Measurements from ENCODE around the gene MYH3. TPM values are rescaled to one million over a fixed set of nuclear protein-coding genes. Genes with fewer than 3 reads are reported as not detected.

The MYH3 gene
- total RNA-seq, 1 experiment from 2014 or later: 4.1 TPM

- no peaks in the 10 kb centered on the region for H3K4me1 ChIP-seq (ENCODE audit: insufficient read depth, low read length)
- DNase-seq (no peak), ATAC-seq (no peak)
- no peak overlapping the region for H3K27ac ChIP-seq (ENCODE audit: low read length)
- H3K79me2 ChIP-seq (ENCODE audit: low read length): no peaks in the 10 kb centered on the region
- BruUV-seq (replicated peaks): no TSS peak
- H4K20me1 ChIP-seq (ENCODE audit: low read length): no peaks in the 10 kb centered on the region
- no peaks in the 10 kb centered on the region for H3K36me3 ChIP-seq (ENCODE audit: low read depth, low read length)
- intact Hi-C loops (cut with micrococcal nuclease): no loop called here
- H3F3A ChIP-seq (ENCODE audit: low read length, unreplicated experiment): no peaks in the 10 kb centered on the region
- no peak for TF ChIP-seq CTCF (conservative IDR thresholded peaks at IDR 0.05; ENCODE audit: low read depth, low read length)
- no peak for TF ChIP-seq EZH2phosphoT487 (IDR thresholded peaks at IDR 0.05; ENCODE audit: borderline replicate concordance, low read length)
- no peak for TF ChIP-seq EZH2 (IDR thresholded peaks at IDR 0.05; ENCODE audit: low read length, unreplicated experiment)
- no peak overlapping the region for H2AFZ ChIP-seq (ENCODE audit: low read length)
- H3K9ac ChIP-seq (ENCODE audit: low read length): no peak overlapping the region
- H3K4me3 ChIP-seq (ENCODE audit: low read length): no peak overlapping the region
- no peaks in the 10 kb centered on the region for H3K9me3 ChIP-seq (ENCODE audit: low read length)
- no peaks in the 10 kb centered on the region for H3K9me2 ChIP-seq (replicated peaks; ENCODE audit: low read length)
- POLR2A ChIA-PET (ENCODE audit: unreplicated experiment): no interaction called here
- CTCF ChIA-PET: no interaction called here
- H3K27me3 ChIP-seq (ENCODE audit: low read length): no peaks in the 10 kb centered on the region
- no peak overlapping the region for H3K4me2 ChIP-seq (ENCODE audit: low read length)
Measured at GRCh38 chr17:10651927-10652326, 5.2 kb downstream of the MYH3 start.

GRCh38 chr17:10649602-10650001 is 7.5 kb downstream of the MYH3 start:
- Histone ChIP-seq H3K79me2 (ENCODE audit: low read length) (no peaks in the 10 kb centered on the region), H3K4me2 (ENCODE audit: low read length) (no peak overlapping the region), H2AFZ (ENCODE audit: low read length) (no peak overlapping the region), H3F3A (ENCODE audit: low read length, unreplicated experiment) (no peaks in the 10 kb centered on the region), H3K27ac (ENCODE audit: low read length) (no peak overlapping the region), H3K9ac (ENCODE audit: low read length) (no peak overlapping the region), H3K27me3 (ENCODE audit: low read length) (no peaks in the 10 kb centered on the region), H3K9me3 (ENCODE audit: low read length) (no peaks in the 10 kb centered on the region), H3K4me1 (ENCODE audit: insufficient read depth, low read length) (no peaks in the 10 kb centered on the region), H3K9me2 (replicated peaks; ENCODE audit: low read length) (no peaks in the 10 kb centered on the region), H3K36me3 (ENCODE audit: low read depth, low read length) (no peaks in the 10 kb centered on the region), H4K20me1 (ENCODE audit: low read length) (no peaks in the 10 kb centered on the region), H3K4me3 (ENCODE audit: low read length) (no peak overlapping the region)
- intact Hi-C loops (cut with micrococcal nuclease): no loop called here
- BruUV-seq (replicated peaks): no TSS peak
- ATAC-seq (no peak), DNase-seq (no peak)
- ChIA-PET CTCF (no interaction called here), POLR2A (ENCODE audit: unreplicated experiment) (no interaction called here)
- TF ChIP-seq CTCF (conservative IDR thresholded peaks at IDR 0.05; ENCODE audit: low read depth, low read length): no peak
- TF ChIP-seq EZH2phosphoT487 (IDR thresholded peaks at IDR 0.05; ENCODE audit: borderline replicate concordance, low read length): no peak
- TF ChIP-seq EZH2 (IDR thresholded peaks at IDR 0.05; ENCODE audit: low read length, unreplicated experiment): no peak

- intact Hi-C loops (cut with micrococcal nuclease): no loop called here
- H3K27me3 ChIP-seq (ENCODE audit: low read length): no peaks in the 10 kb centered on the region
Measured at GRCh38 chr17:10648956-10649355, 8.2 kb downstream of the MYH3 start.

More at GRCh38 chr17:10648956-10649355, 8.2 kb downstream of the MYH3 start:
- Histone ChIP-seq H4K20me1 (ENCODE audit: low read length) (no peaks in the 10 kb centered on the region), H3K4me1 (ENCODE audit: insufficient read depth, low read length) (no peaks in the 10 kb centered on the region), H3K9me3 (ENCODE audit: low read length) (no peaks in the 10 kb centered on the region), H2AFZ (ENCODE audit: low read length) (no peak overlapping the region), H3K27ac (ENCODE audit: low read length) (no peak overlapping the region), H3K4me2 (ENCODE audit: low read length) (no peak overlapping the region), H3K79me2 (ENCODE audit: low read length) (no peaks in the 10 kb centered on the region), H3K9me2 (replicated peaks; ENCODE audit: low read length) (no peaks in the 10 kb centered on the region), H3K36me3 (ENCODE audit: low read depth, low read length) (no peaks in the 10 kb centered on the region), H3F3A (ENCODE audit: low read length, unreplicated experiment) (no peaks in the 10 kb centered on the region), H3K9ac (ENCODE audit: low read length) (no peak overlapping the region), H3K4me3 (ENCODE audit: low read length) (no peak overlapping the region)
- ChIA-PET POLR2A (ENCODE audit: unreplicated experiment) (no interaction called here), CTCF (no interaction called here)
- BruUV-seq (replicated peaks): no TSS peak
- no peak for DNase-seq
- TF ChIP-seq CTCF (conservative IDR thresholded peaks at IDR 0.05; ENCODE audit: low read depth, low read length): no peak
- TF ChIP-seq EZH2 (IDR thresholded peaks at IDR 0.05; ENCODE audit: low read length, unreplicated experiment): no peak
- TF ChIP-seq EZH2phosphoT487 (IDR thresholded peaks at IDR 0.05; ENCODE audit: borderline replicate concordance, low read length): no peak
- no peak for ATAC-seq
